Ovary (tissue), 3 donors: Measurements from ENCODE around the gene OVCH1.

ENCODE experiments used
- EP300 ChIP-seq: sonication (generic); formaldehyde crosslinking; IDR thresholded peaks from one replicate; pipeline ENCODE4 v1.6.1; 2017; ENCODE audit warnings: antibody characterized with exemption
- POLR2A ChIP-seq: fragments of 450-650 bp; IDR thresholded peaks from one replicate; pipeline ENCODE4 v1.6.1; 2017; ENCODE audit warnings: antibody characterized with exemption, mild to moderate bottlenecking, moderate library complexity
- TF ChIP-seq, protein P1 (sequence below), 3 donors: fragments of 450-650 bp in 2 of 3; fragments of 200-600 bp in 1 of 3; IDR thresholded peaks; one replicate each; pipeline versions ENCODE4 v1.5.1 to v1.8.0; 2016 to 2022; ENCODE audit warnings: antibody characterized with exemption in 3 of 3, mild to moderate bottlenecking in 1 of 3
- donor health status: DM: no; HTN: no; CAD: no.

DNA sequence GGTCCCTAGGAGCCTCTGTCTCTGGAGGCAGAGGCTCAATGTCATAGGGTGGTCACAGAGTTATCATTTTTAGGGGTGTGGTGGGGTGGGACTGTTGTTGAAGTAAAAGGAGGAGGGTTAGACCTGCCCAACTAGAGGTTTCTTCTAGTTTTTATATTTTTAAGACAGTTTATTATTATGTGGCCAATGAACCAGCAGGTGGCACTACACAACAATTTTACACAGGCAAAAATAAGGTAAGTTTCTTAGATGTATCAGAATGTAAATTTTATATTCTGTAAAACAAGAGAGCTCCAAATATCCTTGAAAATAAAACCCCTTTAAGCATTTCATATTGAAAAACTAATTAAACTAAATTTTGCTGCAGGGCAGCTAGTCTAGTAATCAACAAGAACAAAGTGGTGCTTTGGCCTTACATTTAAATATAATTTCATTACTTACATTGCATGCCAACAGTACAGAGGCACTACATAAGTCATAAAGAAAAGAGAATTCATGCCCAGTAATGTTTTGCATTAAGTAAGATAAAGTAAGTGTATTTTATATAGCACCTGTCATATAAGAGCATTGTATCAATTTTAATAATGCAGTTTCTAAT is 22.2 kb upstream of the OVCH1 start:
- TF ChIP-seq POLR2A (no peak), EP300 (no peak)
- TF ChIP-seq, protein P1, sequence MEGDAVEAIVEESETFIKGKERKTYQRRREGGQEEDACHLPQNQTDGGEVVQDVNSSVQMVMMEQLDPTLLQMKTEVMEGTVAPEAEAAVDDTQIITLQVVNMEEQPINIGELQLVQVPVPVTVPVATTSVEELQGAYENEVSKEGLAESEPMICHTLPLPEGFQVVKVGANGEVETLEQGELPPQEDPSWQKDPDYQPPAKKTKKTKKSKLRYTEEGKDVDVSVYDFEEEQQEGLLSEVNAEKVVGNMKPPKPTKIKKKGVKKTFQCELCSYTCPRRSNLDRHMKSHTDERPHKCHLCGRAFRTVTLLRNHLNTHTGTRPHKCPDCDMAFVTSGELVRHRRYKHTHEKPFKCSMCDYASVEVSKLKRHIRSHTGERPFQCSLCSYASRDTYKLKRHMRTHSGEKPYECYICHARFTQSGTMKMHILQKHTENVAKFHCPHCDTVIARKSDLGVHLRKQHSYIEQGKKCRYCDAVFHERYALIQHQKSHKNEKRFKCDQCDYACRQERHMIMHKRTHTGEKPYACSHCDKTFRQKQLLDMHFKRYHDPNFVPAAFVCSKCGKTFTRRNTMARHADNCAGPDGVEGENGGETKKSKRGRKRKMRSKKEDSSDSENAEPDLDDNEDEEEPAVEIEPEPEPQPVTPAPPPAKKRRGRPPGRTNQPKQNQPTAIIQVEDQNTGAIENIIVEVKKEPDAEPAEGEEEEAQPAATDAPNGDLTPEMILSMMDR (IDR thresholded peaks at IDR 0.05): peak; percentile 18 to 59 (median 52)
